Keratinocyte (primary cell): ENCODE measurements around the gene OR2W1.

ENCODE experiments used
- EZH2 ChIP-seq: IDR thresholded peaks from one replicate; pipeline ENCODE4 v1.6.1; 2012; ENCODE audit warnings: inconsistent platforms, mild to moderate bottlenecking, low read length, moderate library complexity
- TF ChIP-seq, protein P1 (sequence below), 3 experiments: IDR thresholded peaks in 1 of 3; conservative IDR thresholded peaks in 1 of 3; optimal IDR thresholded peaks in 1 of 3; 2 replicates in 2 of 3; 3 replicates in 1 of 3; pipeline versions ENCODE3 to v1.5.1; 2011; ENCODE audit warnings: low read length in 3 of 3, mild to moderate bottlenecking in 3 of 3, moderate library complexity in 2 of 3, control low read depth in 1 of 3, inconsistent platforms in 1 of 3; ENCODE audit not compliant: insufficient read depth in 2 of 3; ENCODE audit errors: extremely low read depth in 1 of 3

DNA sequence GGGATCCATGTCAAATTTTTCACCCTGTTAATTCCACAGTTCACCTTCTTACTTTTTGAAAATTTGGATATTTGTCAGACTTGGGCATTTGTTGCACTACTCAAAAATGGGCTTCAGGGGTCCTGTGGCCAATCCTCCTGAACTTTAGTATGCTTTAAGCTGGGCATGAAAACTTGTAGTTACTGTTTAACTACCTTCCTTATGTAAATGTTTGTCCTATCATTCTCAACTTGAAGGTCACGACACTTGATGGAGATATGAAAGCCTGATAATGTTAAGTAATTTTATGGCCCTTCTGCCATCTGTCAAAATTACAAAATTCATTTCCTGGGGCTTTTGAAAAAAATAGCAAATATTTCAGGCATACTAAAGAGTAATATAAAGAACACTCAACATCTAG is 35.6 kb downstream of the OR2W1 start:
- TF ChIP-seq, protein P1, sequence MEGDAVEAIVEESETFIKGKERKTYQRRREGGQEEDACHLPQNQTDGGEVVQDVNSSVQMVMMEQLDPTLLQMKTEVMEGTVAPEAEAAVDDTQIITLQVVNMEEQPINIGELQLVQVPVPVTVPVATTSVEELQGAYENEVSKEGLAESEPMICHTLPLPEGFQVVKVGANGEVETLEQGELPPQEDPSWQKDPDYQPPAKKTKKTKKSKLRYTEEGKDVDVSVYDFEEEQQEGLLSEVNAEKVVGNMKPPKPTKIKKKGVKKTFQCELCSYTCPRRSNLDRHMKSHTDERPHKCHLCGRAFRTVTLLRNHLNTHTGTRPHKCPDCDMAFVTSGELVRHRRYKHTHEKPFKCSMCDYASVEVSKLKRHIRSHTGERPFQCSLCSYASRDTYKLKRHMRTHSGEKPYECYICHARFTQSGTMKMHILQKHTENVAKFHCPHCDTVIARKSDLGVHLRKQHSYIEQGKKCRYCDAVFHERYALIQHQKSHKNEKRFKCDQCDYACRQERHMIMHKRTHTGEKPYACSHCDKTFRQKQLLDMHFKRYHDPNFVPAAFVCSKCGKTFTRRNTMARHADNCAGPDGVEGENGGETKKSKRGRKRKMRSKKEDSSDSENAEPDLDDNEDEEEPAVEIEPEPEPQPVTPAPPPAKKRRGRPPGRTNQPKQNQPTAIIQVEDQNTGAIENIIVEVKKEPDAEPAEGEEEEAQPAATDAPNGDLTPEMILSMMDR (optimal IDR thresholded peaks at IDR 0.05 in 1 of 3, IDR thresholded peaks at IDR 0.05 in 1 of 3, conservative IDR thresholded peaks at IDR 0.05 in 1 of 3; ENCODE audit: extremely low read depth in 1 of 3, insufficient read depth in 2 of 3, low read length in 3 of 3): no peak
- TF ChIP-seq EZH2: no peak
